Measurements from ENCODE around the gene GLP2R. TPM values are rescaled to one million over a fixed set of nuclear protein-coding genes. Genes with fewer than 3 reads are reported as not detected.

GLP2R gene
- total and polyA plus RNA-seq, 10 of the 15 experiments (the other 5 are each of a cell fraction or from before 2014, with no cell fraction given) = not detected

DNA sequence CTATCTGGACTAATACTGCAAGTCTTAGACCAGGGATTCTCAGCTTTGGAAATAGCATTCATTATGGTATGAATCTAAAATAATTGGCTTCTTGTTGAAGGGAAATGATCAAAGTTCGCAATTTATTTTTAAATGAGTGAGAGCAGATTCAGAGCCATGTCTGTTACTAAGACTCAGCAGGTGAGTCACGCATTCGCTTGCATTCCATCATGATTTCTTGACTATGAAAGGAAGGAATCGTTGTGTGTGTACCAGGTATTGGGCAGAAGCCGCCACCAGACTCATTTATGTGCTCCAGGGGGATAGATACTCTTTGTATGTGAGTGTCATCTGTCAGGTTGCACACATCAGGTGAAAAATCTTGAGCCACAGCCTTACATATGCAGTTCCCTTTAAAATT is 14.6 kb upstream of the GLP2R start:
- 44% methylated on average over 5 of the region's 5 CpGs for WGBS (ENCODE audit: insufficient coverage, insufficient replicate concordance, low lambda C conversion rate, missing lambda C conversion rate)
- Histone ChIP-seq H3K9me3 (replicated peaks; ENCODE audit: control insufficient read depth, insufficient read depth, low read length) (no peaks in the 10 kb centered on the region), H3K79me2 (ENCODE audit: control insufficient read depth, insufficient read depth, low read length) (no peaks in the 10 kb centered on the region), H4K20me1 (ENCODE audit: control insufficient read depth, insufficient read depth) (no peaks in the 10 kb centered on the region), H3K36me3 (ENCODE audit: control insufficient read depth in 2 of 2, insufficient read depth in 2 of 2, low read length in 1 of 2) (no peaks in the 10 kb centered on the region), H3K4me1 (ENCODE audit: control insufficient read depth, insufficient read depth, low read length) (no peaks in the 10 kb centered on the region), H3K9ac (ENCODE audit: control insufficient read depth, insufficient read depth, low read length) (no peak overlapping the region), H3K4me2 (ENCODE audit: control insufficient read depth, insufficient read depth) (no peak overlapping the region), H2AFZ (ENCODE audit: control insufficient read depth, low read depth, low read length) (no peak overlapping the region), H3K4me3 (no peak overlapping the region), H3K27ac (ENCODE audit: control insufficient read depth, insufficient read depth) (no peak overlapping the region), H3K27me3 (replicated peaks in 1 of 2; ENCODE audit: control insufficient read depth in 2 of 2, insufficient read depth in 2 of 2, low read length in 1 of 2) (no peaks in the 10 kb centered on the region; a peak in 1 of 4 replicates)
- ChIA-PET RAD21 (ENCODE audit: unreplicated experiment) (no interaction called here), POLR2A (no interaction called here), CTCF (no interaction called here), SMC1A (ENCODE audit: uncharacterized antibody, unreplicated experiment) (no interaction called here)
- ATAC-seq = no peak
- no TSS peak for BruUV-seq (replicated peaks)
- intact Hi-C loops (cut with micrococcal nuclease; ENCODE audit: unreplicated experiment) (no loop called here), in situ Hi-C loops (cut with MboI) (no loop called here)
- FAIRE-seq = no peak
- DNase-seq (ENCODE audit: low read depth, low spot score) = no peak
- TF ChIP-seq SUPT20H (IDR thresholded peaks at IDR 0.05; ENCODE audit: borderline replicate concordance, control insufficient read depth, low read depth, low read length) = no peak
- TF ChIP-seq, protein P1, sequence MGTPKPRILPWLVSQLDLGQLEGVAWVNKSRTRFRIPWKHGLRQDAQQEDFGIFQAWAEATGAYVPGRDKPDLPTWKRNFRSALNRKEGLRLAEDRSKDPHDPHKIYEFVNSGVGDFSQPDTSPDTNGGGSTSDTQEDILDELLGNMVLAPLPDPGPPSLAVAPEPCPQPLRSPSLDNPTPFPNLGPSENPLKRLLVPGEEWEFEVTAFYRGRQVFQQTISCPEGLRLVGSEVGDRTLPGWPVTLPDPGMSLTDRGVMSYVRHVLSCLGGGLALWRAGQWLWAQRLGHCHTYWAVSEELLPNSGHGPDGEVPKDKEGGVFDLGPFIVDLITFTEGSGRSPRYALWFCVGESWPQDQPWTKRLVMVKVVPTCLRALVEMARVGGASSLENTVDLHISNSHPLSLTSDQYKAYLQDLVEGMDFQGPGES (IDR thresholded peaks at IDR 0.05) = no peak
- no peak for TF ChIP-seq CBX5 (IDR thresholded peaks at IDR 0.05; ENCODE audit: low read depth)
- no peak for TF ChIP-seq NBN (IDR thresholded peaks at IDR 0.05)
- TF ChIP-seq PAX5 (IDR thresholded peaks at IDR 0.05; ENCODE audit: borderline replicate concordance, low read depth, low read length) = no peak
- TF ChIP-seq HCFC1 (IDR thresholded peaks at IDR 0.05; ENCODE audit: low read length) = no peak
- no peak for TF ChIP-seq ASH2L (IDR thresholded peaks at IDR 0.05; ENCODE audit: borderline replicate concordance, low read depth)
- TF ChIP-seq ZBED1 (IDR thresholded peaks at IDR 0.05; ENCODE audit: borderline replicate concordance) = no peak
- TF ChIP-seq BCL11A (IDR thresholded peaks at IDR 0.05; ENCODE audit: low read depth, low read length) = no peak
- no peak for TF ChIP-seq YY1 (IDR thresholded peaks at IDR 0.05; ENCODE audit: low read depth, low read length)
- TF ChIP-seq JUNB (IDR thresholded peaks at IDR 0.05) = no peak
- no peak for TF ChIP-seq ZNF384 (IDR thresholded peaks at IDR 0.05; ENCODE audit: borderline replicate concordance, low read depth, low read length)
- TF ChIP-seq, protein P2, sequence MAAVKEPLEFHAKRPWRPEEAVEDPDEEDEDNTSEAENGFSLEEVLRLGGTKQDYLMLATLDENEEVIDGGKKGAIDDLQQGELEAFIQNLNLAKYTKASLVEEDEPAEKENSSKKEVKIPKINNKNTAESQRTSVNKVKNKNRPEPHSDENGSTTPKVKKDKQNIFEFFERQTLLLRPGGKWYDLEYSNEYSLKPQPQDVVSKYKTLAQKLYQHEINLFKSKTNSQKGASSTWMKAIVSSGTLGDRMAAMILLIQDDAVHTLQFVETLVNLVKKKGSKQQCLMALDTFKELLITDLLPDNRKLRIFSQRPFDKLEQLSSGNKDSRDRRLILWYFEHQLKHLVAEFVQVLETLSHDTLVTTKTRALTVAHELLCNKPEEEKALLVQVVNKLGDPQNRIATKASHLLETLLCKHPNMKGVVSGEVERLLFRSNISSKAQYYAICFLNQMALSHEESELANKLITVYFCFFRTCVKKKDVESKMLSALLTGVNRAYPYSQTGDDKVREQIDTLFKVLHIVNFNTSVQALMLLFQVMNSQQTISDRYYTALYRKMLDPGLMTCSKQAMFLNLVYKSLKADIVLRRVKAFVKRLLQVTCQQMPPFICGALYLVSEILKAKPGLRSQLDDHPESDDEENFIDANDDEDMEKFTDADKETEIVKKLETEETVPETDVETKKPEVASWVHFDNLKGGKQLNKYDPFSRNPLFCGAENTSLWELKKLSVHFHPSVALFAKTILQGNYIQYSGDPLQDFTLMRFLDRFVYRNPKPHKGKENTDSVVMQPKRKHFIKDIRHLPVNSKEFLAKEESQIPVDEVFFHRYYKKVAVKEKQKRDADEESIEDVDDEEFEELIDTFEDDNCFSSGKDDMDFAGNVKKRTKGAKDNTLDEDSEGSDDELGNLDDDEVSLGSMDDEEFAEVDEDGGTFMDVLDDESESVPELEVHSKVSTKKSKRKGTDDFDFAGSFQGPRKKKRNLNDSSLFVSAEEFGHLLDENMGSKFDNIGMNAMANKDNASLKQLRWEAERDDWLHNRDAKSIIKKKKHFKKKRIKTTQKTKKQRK (IDR thresholded peaks at IDR 0.05; ENCODE audit: low read depth, low read length) = no peak
- no peak for TF ChIP-seq RUNX3 (IDR thresholded peaks at IDR 0.05; ENCODE audit: low read length)
- TF ChIP-seq, protein P3, sequence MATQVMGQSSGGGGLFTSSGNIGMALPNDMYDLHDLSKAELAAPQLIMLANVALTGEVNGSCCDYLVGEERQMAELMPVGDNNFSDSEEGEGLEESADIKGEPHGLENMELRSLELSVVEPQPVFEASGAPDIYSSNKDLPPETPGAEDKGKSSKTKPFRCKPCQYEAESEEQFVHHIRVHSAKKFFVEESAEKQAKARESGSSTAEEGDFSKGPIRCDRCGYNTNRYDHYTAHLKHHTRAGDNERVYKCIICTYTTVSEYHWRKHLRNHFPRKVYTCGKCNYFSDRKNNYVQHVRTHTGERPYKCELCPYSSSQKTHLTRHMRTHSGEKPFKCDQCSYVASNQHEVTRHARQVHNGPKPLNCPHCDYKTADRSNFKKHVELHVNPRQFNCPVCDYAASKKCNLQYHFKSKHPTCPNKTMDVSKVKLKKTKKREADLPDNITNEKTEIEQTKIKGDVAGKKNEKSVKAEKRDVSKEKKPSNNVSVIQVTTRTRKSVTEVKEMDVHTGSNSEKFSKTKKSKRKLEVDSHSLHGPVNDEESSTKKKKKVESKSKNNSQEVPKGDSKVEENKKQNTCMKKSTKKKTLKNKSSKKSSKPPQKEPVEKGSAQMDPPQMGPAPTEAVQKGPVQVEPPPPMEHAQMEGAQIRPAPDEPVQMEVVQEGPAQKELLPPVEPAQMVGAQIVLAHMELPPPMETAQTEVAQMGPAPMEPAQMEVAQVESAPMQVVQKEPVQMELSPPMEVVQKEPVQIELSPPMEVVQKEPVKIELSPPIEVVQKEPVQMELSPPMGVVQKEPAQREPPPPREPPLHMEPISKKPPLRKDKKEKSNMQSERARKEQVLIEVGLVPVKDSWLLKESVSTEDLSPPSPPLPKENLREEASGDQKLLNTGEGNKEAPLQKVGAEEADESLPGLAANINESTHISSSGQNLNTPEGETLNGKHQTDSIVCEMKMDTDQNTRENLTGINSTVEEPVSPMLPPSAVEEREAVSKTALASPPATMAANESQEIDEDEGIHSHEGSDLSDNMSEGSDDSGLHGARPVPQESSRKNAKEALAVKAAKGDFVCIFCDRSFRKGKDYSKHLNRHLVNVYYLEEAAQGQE (IDR thresholded peaks at IDR 0.05; ENCODE audit: low read depth, low read length) = no peak
